Nephron progenitor cell (in vitro differentiated cells): ENCODE measurements around the gene BPIFA1.
A peak's percentile ranks its signal among the peaks of the same experiment; 100 is the strongest.

ENCODE experiments used
- DNase-seq: peaks from one replicate; pipeline ENCODE4 v3.0.0; 2021
- H3K27ac Mint-ChIP-seq: 2 replicates; pipeline ENCODE4 v1.8.0; 2021; ENCODE audit warnings: mild to moderate bottlenecking, moderate library complexity, mixed read lengths
- H3K27me3 Mint-ChIP-seq: 2 replicates; pipeline ENCODE4 v1.8.0; 2021; ENCODE audit warnings: mild to moderate bottlenecking, low read depth, mixed read lengths; ENCODE audit not compliant: poor library complexity
- H3K36me3 Mint-ChIP-seq: 2 replicates; pipeline ENCODE4 v1.8.0; 2021; ENCODE audit warnings: low read depth, mixed read lengths
- H3K4me1 Mint-ChIP-seq: 2 replicates; pipeline ENCODE4 v1.8.0; 2021; ENCODE audit warnings: mixed read lengths
- H3K4me3 Mint-ChIP-seq: 2 replicates; pipeline ENCODE4 v1.8.0; 2021; ENCODE audit warnings: mild to moderate bottlenecking, moderate library complexity, mixed read lengths
- H3K9me3 Mint-ChIP-seq: 2 replicates; pipeline ENCODE4 v1.8.0; 2021; ENCODE audit warnings: mild to moderate bottlenecking, moderate library complexity, mixed read lengths
- TF ChIP-seq, protein P1 (sequence below): fragments of 200-600 bp; sonication (generic); IDR thresholded peaks from 2 replicates; pipeline ENCODE4 v1.5.0; 2021; ENCODE audit warnings: antibody characterized with exemption

The BPIFA1 gene

DNA sequence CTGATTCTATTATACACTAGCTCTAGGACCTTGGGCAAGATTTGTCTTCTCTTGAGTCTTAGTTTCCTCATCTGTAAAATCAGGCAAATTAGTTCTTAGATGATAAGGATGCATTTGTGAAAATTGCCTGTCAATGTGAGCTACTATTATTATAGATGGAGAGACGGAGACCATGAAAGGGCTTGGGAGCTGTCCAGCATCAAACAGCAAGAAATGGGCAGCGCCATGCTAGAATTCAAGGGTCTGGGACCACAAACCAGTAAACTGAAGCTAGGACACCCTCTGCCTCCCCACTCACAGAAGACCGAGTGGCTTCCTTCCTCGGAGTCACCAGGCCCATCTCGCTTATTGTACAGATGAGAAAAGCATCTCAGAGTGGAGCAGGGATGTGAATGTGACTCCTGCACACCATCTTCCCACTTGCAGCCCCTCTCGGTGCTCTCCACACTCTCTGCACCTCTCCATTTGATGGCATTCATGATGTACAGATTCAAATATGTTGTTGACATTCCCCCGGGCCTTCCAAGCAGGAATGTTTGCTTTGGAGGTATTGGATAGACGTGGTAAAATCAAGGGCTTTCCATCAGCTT is 42.8 kb upstream of the BPIFA1 start:
- H3K36me3 Mint-ChIP-seq: no peaks in the 10 kb centered on the region

DNA sequence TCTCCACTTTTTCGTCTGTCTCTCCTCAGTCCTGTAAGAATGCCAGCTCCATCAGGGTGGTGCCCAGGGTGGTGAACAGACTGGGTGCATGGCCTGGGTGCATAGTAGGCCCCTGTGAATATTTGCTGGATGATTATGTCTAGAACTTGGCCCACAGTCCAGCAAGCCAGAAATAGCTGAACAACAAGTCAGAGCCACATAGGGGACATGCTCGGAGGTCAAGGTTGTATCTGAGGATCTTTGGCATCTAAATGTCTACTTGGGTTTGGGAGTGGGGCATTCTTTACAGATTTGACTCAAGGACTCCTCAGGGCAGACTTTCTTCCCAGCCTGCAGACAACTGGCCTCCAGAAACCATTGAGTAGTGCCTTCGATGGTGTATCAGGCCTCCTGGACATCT is 36.8 kb upstream of the BPIFA1 start:
- no peak overlapping the region for H3K27ac Mint-ChIP-seq
- no peak for DNase-seq
- H3K9me3 Mint-ChIP-seq: no peaks in the 10 kb centered on the region
- no peaks in the 10 kb centered on the region for H3K36me3 Mint-ChIP-seq
- TF ChIP-seq, protein P1, sequence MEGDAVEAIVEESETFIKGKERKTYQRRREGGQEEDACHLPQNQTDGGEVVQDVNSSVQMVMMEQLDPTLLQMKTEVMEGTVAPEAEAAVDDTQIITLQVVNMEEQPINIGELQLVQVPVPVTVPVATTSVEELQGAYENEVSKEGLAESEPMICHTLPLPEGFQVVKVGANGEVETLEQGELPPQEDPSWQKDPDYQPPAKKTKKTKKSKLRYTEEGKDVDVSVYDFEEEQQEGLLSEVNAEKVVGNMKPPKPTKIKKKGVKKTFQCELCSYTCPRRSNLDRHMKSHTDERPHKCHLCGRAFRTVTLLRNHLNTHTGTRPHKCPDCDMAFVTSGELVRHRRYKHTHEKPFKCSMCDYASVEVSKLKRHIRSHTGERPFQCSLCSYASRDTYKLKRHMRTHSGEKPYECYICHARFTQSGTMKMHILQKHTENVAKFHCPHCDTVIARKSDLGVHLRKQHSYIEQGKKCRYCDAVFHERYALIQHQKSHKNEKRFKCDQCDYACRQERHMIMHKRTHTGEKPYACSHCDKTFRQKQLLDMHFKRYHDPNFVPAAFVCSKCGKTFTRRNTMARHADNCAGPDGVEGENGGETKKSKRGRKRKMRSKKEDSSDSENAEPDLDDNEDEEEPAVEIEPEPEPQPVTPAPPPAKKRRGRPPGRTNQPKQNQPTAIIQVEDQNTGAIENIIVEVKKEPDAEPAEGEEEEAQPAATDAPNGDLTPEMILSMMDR: no peak
- no peaks in the 10 kb centered on the region for H3K4me1 Mint-ChIP-seq
- H3K27me3 Mint-ChIP-seq: peaks cover 68% of the 10 kb centered on the region
- H3K4me3 Mint-ChIP-seq: no peak overlapping the region

More for the DNA sequence above, 42.8 kb upstream of the BPIFA1 start:
- no peak overlapping the region for H3K4me3 Mint-ChIP-seq
- H3K9me3 Mint-ChIP-seq: no peaks in the 10 kb centered on the region
- H3K4me1 Mint-ChIP-seq: no peaks in the 10 kb centered on the region
- no peak overlapping the region for H3K27ac Mint-ChIP-seq
- peaks cover 50% of the 10 kb centered on the region for H3K27me3 Mint-ChIP-seq
- DNase-seq: no peak
- TF ChIP-seq, protein P1: no peak

- Mint-ChIP-seq H3K27me3 (peaks cover 61% of the 10 kb centered on the region), H3K9me3 (no peaks in the 10 kb centered on the region), H3K36me3 (no peaks in the 10 kb centered on the region), H3K4me1 (no peaks in the 10 kb centered on the region), H3K27ac (no peak overlapping the region), H3K4me3 (no peak overlapping the region)
- TF ChIP-seq, protein P1: no peak
- no peak for DNase-seq
These were observed 33.3 kb upstream of the BPIFA1 start for GRCh38 chr20:33202451-33202850.

GRCh38 chr20:33203444-33203843 is 32.4 kb upstream of the BPIFA1 start:
- Mint-ChIP-seq H3K27me3 (peaks cover 57% of the 10 kb centered on the region), H3K4me1 (no peaks in the 10 kb centered on the region), H3K9me3 (no peaks in the 10 kb centered on the region), H3K4me3 (no peak overlapping the region), H3K27ac (no peak overlapping the region), H3K36me3 (no peaks in the 10 kb centered on the region)
- TF ChIP-seq, protein P1: no peak
- DNase-seq: no peak

DNA sequence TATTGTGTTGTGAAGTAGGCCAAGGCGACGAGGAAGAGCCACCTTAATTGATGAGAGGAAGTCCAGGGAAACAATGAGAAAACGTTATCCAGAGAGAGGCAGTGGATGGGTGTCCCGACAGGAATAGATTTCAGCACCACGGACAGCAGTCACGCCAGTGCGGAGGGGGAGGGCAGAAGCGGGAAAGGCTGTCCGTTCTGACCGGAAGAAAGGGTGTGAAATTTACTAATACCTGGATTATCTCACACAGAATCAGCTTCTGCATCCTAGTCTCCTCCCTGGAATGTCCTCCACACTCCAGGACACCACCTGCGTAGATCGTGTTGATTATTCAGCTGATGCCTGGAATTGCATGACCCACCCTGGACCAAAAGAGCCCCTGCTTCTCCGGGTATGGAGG is 26.0 kb upstream of the BPIFA1 start:
- Mint-ChIP-seq H3K27ac (no peak overlapping the region), H3K27me3 (peaks cover 62% of the 10 kb centered on the region), H3K36me3 (no peaks in the 10 kb centered on the region), H3K9me3 (no peaks in the 10 kb centered on the region), H3K4me3 (no peak overlapping the region), H3K4me1 (no peaks in the 10 kb centered on the region)
- TF ChIP-seq, protein P1: no peak
- peak; percentile 93 for DNase-seq

DNA sequence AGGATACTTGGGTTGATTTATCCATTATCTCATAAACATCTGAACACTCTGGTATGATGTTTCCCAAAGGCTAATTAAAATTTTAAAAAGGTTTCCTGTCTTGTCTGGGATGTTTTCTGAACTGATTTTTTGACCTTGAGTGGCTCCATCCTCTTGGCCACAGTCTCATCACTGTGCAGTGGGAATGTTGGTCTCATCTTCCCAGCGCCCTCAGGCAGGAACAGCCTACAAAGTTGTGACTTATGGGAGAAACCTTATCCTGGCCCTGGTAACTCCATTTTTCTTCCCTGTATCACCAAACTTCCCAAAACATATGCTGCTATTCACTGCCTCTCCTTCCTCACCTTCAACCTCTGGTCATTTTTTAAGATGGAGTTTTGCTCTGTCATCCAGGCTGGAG is 25.4 kb upstream of the BPIFA1 start:
- Mint-ChIP-seq H3K9me3 (no peaks in the 10 kb centered on the region), H3K27ac (no peak overlapping the region), H3K4me3 (no peak overlapping the region), H3K36me3 (no peaks in the 10 kb centered on the region), H3K27me3 (peaks cover 65% of the 10 kb centered on the region), H3K4me1 (no peaks in the 10 kb centered on the region)
- no peak for DNase-seq
- TF ChIP-seq, protein P1: no peak
